ENCODE results near the gene CSNK1D.

DNA sequence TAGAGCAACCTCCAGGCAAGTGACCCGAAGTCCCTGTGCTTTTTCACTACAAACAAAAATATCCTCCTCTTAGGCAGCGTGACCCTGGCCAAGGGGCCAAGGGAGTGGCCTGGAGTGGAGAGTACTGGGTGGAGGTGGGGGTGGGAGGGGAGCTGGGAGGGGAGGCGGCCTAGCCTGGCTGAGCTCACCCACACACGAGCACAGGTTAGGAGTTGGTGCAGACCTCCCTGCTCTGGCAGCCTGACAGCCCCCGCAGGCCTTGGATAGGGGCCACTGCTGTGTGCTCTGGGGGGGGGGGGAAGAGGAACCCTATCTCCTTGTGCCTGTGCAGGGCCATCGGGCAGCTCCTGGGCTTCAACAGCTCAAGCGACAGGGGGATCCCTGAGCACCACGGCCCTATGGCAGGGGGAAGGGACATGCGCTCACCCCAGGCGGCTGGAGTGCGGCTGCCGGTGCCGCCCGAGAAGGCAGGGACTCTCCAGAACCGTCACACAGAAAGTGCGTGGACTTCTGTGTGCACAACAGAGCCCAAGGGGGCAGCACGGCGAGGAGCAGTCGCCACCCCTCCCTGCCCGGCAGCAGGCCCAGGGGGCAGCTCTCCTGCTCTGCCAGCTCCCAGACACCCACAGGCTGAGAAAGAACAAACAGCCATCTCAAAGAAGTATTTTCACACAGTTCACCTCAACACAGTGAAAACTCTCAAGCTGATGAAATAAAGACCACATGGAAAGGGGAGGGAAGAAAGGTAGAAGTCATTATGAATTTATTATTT, 31.4 kb downstream of the CSNK1D start:
- TF ChIP-seq, protein P1, sequence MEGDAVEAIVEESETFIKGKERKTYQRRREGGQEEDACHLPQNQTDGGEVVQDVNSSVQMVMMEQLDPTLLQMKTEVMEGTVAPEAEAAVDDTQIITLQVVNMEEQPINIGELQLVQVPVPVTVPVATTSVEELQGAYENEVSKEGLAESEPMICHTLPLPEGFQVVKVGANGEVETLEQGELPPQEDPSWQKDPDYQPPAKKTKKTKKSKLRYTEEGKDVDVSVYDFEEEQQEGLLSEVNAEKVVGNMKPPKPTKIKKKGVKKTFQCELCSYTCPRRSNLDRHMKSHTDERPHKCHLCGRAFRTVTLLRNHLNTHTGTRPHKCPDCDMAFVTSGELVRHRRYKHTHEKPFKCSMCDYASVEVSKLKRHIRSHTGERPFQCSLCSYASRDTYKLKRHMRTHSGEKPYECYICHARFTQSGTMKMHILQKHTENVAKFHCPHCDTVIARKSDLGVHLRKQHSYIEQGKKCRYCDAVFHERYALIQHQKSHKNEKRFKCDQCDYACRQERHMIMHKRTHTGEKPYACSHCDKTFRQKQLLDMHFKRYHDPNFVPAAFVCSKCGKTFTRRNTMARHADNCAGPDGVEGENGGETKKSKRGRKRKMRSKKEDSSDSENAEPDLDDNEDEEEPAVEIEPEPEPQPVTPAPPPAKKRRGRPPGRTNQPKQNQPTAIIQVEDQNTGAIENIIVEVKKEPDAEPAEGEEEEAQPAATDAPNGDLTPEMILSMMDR (IDR thresholded peaks at IDR 0.05), result no peak
- no peak for TF ChIP-seq POLR2A (IDR thresholded peaks at IDR 0.05)
